ENCODE results near the gene SLC22A17. TPM values are rescaled to one million over a fixed set of nuclear protein-coding genes. Genes with fewer than 3 reads are reported as not detected.

Gene SLC22A17
- total and polyA plus RNA-seq, 10 of the 15 experiments (the other 5 are each of a cell fraction or from before 2014, with no cell fraction given) = not detected

DNA sequence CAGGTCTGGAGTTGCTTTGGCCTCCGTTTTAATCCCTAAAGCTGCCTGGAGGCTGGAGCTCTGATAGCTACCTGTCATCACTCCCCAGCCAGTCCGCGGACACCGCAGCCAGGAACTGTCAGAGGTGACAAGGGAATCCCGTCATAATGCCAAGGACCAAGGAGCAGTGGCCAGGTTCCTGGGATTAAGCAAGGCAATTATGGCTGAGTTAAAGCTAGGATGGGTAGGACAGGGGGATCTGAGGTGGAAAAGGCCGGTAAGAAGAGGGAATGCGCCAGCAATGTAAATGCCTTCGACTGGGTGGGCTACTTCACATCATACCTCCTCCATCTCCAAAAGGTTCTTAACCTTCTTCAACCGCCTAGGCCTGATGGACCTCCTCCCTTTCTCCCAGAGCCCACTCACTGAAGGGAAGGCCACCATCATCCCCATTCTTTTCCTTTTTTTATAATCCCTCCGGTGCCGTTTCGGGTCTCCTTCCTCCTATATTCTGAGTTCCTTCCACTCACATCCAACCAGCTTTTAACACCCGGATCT is 51.9 kb downstream of the SLC22A17 start (continued):
- TF ChIP-seq, protein P1, sequence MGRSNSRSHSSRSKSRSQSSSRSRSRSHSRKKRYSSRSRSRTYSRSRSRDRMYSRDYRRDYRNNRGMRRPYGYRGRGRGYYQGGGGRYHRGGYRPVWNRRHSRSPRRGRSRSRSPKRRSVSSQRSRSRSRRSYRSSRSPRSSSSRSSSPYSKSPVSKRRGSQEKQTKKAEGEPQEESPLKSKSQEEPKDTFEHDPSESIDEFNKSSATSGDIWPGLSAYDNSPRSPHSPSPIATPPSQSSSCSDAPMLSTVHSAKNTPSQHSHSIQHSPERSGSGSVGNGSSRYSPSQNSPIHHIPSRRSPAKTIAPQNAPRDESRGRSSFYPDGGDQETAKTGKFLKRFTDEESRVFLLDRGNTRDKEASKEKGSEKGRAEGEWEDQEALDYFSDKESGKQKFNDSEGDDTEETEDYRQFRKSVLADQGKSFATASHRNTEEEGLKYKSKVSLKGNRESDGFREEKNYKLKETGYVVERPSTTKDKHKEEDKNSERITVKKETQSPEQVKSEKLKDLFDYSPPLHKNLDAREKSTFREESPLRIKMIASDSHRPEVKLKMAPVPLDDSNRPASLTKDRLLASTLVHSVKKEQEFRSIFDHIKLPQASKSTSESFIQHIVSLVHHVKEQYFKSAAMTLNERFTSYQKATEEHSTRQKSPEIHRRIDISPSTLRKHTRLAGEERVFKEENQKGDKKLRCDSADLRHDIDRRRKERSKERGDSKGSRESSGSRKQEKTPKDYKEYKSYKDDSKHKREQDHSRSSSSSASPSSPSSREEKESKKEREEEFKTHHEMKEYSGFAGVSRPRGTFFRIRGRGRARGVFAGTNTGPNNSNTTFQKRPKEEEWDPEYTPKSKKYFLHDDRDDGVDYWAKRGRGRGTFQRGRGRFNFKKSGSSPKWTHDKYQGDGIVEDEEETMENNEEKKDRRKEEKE (IDR thresholded peaks at IDR 0.05) = no peak
- TF ChIP-seq, protein P2, sequence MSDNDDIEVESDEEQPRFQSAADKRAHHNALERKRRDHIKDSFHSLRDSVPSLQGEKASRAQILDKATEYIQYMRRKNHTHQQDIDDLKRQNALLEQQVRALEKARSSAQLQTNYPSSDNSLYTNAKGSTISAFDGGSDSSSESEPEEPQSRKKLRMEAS (IDR thresholded peaks at IDR 0.05; ENCODE audit: low read depth, low read length) = no peak
- TF ChIP-seq, protein P3, sequence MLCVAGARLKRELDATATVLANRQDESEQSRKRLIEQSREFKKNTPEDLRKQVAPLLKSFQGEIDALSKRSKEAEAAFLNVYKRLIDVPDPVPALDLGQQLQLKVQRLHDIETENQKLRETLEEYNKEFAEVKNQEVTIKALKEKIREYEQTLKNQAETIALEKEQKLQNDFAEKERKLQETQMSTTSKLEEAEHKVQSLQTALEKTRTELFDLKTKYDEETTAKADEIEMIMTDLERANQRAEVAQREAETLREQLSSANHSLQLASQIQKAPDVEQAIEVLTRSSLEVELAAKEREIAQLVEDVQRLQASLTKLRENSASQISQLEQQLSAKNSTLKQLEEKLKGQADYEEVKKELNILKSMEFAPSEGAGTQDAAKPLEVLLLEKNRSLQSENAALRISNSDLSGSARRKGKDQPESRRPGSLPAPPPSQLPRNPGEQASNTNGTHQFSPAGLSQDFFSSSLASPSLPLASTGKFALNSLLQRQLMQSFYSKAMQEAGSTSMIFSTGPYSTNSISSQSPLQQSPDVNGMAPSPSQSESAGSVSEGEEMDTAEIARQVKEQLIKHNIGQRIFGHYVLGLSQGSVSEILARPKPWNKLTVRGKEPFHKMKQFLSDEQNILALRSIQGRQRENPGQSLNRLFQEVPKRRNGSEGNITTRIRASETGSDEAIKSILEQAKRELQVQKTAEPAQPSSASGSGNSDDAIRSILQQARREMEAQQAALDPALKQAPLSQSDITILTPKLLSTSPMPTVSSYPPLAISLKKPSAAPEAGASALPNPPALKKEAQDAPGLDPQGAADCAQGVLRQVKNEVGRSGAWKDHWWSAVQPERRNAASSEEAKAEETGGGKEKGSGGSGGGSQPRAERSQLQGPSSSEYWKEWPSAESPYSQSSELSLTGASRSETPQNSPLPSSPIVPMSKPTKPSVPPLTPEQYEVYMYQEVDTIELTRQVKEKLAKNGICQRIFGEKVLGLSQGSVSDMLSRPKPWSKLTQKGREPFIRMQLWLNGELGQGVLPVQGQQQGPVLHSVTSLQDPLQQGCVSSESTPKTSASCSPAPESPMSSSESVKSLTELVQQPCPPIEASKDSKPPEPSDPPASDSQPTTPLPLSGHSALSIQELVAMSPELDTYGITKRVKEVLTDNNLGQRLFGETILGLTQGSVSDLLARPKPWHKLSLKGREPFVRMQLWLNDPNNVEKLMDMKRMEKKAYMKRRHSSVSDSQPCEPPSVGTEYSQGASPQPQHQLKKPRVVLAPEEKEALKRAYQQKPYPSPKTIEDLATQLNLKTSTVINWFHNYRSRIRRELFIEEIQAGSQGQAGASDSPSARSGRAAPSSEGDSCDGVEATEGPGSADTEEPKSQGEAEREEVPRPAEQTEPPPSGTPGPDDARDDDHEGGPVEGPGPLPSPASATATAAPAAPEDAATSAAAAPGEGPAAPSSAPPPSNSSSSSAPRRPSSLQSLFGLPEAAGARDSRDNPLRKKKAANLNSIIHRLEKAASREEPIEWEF (IDR thresholded peaks at IDR 0.05; ENCODE audit: insufficient replicate concordance, low read depth, low read length) = no peak
- TF ChIP-seq FOXK2 (IDR thresholded peaks at IDR 0.05) = no peak; the same call in 1 of the 2 replicates
- TF ChIP-seq ETV6 (conservative IDR thresholded peaks at IDR 0.05 in 1 of 2, IDR thresholded peaks at IDR 0.05 in 1 of 2; ENCODE audit: borderline replicate concordance in 1 of 2, low read depth in 1 of 2) = no peak
- no peak for TF ChIP-seq SRF (IDR thresholded peaks at IDR 0.05; ENCODE audit: low read depth in 2 of 2, low read length in 2 of 2)
- TF ChIP-seq, protein P4, sequence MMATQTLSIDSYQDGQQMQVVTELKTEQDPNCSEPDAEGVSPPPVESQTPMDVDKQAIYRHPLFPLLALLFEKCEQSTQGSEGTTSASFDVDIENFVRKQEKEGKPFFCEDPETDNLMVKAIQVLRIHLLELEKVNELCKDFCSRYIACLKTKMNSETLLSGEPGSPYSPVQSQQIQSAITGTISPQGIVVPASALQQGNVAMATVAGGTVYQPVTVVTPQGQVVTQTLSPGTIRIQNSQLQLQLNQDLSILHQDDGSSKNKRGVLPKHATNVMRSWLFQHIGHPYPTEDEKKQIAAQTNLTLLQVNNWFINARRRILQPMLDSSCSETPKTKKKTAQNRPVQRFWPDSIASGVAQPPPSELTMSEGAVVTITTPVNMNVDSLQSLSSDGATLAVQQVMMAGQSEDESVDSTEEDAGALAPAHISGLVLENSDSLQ (IDR thresholded peaks at IDR 0.05) = no peak
- TF ChIP-seq ZSCAN29 (IDR thresholded peaks at IDR 0.05) = no peak
- TF ChIP-seq, protein P5, sequence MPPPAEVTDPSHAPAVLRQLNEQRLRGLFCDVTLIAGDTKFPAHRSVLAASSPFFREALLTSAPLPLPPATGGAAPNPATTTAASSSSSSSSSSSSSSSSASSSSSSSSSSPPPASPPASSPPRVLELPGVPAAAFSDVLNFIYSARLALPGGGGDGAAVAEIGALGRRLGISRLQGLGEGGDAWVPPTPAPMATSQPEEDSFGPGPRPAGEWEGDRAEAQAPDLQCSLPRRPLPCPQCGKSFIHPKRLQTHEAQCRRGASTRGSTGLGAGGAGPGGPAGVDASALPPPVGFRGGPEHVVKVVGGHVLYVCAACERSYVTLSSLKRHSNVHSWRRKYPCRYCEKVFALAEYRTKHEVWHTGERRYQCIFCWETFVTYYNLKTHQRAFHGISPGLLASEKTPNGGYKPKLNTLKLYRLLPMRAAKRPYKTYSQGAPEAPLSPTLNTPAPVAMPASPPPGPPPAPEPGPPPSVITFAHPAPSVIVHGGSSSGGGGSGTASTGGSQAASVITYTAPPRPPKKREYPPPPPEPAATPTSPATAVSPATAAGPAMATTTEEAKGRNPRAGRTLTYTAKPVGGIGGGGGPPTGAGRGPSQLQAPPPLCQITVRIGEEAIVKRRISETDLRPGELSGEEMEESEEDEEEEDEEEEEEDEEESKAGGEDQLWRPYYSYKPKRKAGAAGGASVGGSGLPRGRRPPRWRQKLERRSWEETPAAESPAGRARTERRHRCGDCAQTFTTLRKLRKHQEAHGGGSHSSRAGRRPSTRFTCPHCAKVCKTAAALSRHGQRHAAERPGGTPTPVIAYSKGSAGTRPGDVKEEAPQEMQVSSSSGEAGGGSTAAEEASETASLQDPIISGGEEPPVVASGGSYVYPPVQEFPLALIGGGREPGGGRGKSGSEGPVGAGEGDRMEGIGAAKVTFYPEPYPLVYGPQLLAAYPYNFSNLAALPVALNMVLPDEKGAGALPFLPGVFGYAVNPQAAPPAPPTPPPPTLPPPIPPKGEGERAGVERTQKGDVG (CRISPR knock-in tag; IDR thresholded peaks at IDR 0.05) = no peak
- no peak for TF ChIP-seq MTA3 (IDR thresholded peaks at IDR 0.05; ENCODE audit: borderline replicate concordance, low read length)
- 0 out of 2 replicates have a peak, but pooled peaks have one; percentile 16 for TF ChIP-seq NBN (IDR thresholded peaks at IDR 0.05)
- TF ChIP-seq EED (IDR thresholded peaks at IDR 0.05; ENCODE audit: low read depth) = no peak; the same call in none of the 2 replicates
- 0 out of 2 replicates have a peak, but pooled peaks have one; percentile 15 for TF ChIP-seq BMI1 (IDR thresholded peaks at IDR 0.05; ENCODE audit: borderline replicate concordance)
- TF ChIP-seq POLR2AphosphoS5 (IDR thresholded peaks at IDR 0.05; ENCODE audit: low read length) = no peak
